C4-2B (cell line): ENCODE data around the gene SYNDIG1.

Experiments used
- H3K27ac ChIP-seq: fragments of 450-650 bp; 2 replicates; pipeline ENCODE4 v1.5.1; 2017
- CTCF ChIP-seq: fragments of 450-650 bp; conservative IDR thresholded peaks from 2 replicates; pipeline ENCODE4 v1.5.1; 2017; ENCODE audit warnings: mild to moderate bottlenecking
- ZFX ChIP-seq: fragments of 450-650 bp; IDR thresholded peaks from 2 replicates; pipeline ENCODE4 v1.6.1; 2017

SYNDIG1 gene

GRCh38 chr20:24658920-24659660 lies 189.7 kb downstream of the SYNDIG1 start:
- no peak overlapping the region for H3K27ac ChIP-seq
- TF ChIP-seq CTCF (no peak), ZFX (no peak)

GRCh38 chr20:24659835-24660234 lies 190.4 kb downstream of the SYNDIG1 start:
- TF ChIP-seq CTCF (no peak), ZFX (no peak)
- H3K27ac ChIP-seq, result no peak overlapping the region

- no peak overlapping the region for H3K27ac ChIP-seq
- TF ChIP-seq CTCF (no peak), ZFX (no peak)
These were observed 191.2 kb downstream of the SYNDIG1 start for GRCh38 chr20:24660651-24661050.

GRCh38 chr20:24661255-24661654 lies 191.8 kb downstream of the SYNDIG1 start:
- TF ChIP-seq CTCF, result no peak
- TF ChIP-seq ZFX, result no peak
- no peak overlapping the region for H3K27ac ChIP-seq

- no peak overlapping the region for H3K27ac ChIP-seq
These were observed 192.9 kb downstream of the SYNDIG1 start for GRCh38 chr20:24662322-24662721.

GRCh38 chr20:24662752-24663365 lies 193.4 kb downstream of the SYNDIG1 start:
- TF ChIP-seq CTCF (no peak), ZFX (no peak)
- no peak overlapping the region for H3K27ac ChIP-seq

More at GRCh38 chr20:24662322-24662721, 192.9 kb downstream of the SYNDIG1 start:
- TF ChIP-seq CTCF (no peak), ZFX (no peak)

GRCh38 chr20:24663496-24663895 lies 194.1 kb downstream of the SYNDIG1 start:
- H3K27ac ChIP-seq, result no peak overlapping the region
- TF ChIP-seq ZFX (no peak), CTCF (no peak)
